ENCODE data around the gene CDH19.

Gene CDH19

DNA sequence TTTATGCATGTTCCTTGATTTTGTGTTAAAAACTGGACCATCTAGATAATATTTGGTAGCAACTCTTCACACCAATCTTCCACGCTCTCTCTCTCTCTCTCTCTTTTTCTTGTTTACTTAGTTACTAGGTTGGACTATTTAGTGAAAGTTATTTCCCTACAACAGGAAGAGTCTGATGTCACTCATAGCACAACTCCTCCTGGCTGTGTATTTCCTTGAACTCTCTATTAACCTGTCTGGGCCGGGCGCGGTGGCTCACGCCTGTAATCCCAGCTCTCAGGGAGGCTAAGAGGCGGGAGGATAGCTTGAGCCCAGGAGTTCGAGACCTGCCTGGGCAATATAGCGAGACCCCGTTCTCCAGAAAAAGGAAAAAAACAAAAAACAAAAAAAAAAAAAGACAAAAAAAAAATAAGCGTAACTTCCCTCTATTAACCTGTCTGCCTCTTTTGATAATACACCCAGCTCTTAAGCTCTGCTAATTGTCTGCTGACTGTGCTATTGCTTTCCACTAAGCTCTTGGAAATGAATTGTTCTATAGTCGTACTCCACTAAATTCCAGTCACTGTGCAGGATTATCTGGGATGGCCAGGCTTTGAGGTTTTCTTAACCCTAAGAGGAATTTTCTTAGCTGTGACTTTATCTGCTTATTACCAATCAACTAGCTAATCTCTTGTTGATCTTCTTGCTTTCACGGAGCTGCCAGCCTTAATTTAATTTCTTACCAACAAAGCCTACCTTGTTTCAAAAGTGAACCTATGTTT lies 18.1 kb upstream of the CDH19 start:
- Histone ChIP-seq H3K27me3 (ENCODE audit: low read depth, low read length) (no peaks in the 10 kb centered on the region), H3K36me3 (ENCODE audit: control insufficient read depth in 1 of 2, insufficient read depth in 2 of 2, low read length in 2 of 2) (no peaks in the 10 kb centered on the region), H3K4me3 (ENCODE audit: low read depth in 1 of 2, low read length in 2 of 2) (no peak overlapping the region), H3K27ac (ENCODE audit: low read length) (no peak overlapping the region), H3K4me1 (ENCODE audit: control insufficient read depth in 1 of 2, insufficient read depth in 2 of 2, low read length in 2 of 2) (no peaks in the 10 kb centered on the region), H3K9me3 (ENCODE audit: control insufficient read depth in 1 of 2, low read length in 2 of 2) (no peaks in the 10 kb centered on the region)

DNA sequence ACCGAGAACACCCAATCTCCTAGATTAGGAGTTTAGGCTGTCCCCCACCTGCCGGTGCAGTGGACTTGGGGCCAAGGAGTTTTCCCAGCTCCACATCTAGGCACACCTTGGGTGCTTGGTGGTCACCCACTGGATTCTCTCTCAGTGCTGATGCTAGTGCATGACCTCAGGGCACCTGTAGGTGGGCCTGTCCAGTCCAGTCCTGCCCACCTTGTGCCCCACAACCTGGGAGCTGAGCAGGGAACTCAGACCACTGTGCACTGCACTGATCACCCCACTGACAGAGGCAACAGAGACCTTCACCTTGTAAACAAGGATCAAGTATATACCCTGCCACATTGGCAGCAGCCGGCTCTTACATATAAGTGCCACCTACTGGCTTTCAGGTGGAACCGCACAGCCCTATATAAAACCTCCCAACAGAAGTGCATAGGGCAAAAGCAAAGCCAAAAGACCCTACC lies 12.7 kb upstream of the CDH19 start:
- no peaks in the 10 kb centered on the region for H3K27me3 ChIP-seq (ENCODE audit: low read depth, low read length)
- H3K4me1 ChIP-seq (ENCODE audit: control insufficient read depth in 1 of 2, insufficient read depth in 2 of 2, low read length in 2 of 2), result no peaks in the 10 kb centered on the region
- H3K36me3 ChIP-seq (ENCODE audit: control insufficient read depth in 1 of 2, insufficient read depth in 2 of 2, low read length in 2 of 2), result no peaks in the 10 kb centered on the region
- H3K9me3 ChIP-seq (ENCODE audit: control insufficient read depth in 1 of 2, low read length in 2 of 2), result no peaks in the 10 kb centered on the region
- H3K4me3 ChIP-seq (ENCODE audit: low read depth in 1 of 2, low read length in 2 of 2), result no peak overlapping the region
- H3K27ac ChIP-seq (ENCODE audit: low read length), result no peak overlapping the region

DNA sequence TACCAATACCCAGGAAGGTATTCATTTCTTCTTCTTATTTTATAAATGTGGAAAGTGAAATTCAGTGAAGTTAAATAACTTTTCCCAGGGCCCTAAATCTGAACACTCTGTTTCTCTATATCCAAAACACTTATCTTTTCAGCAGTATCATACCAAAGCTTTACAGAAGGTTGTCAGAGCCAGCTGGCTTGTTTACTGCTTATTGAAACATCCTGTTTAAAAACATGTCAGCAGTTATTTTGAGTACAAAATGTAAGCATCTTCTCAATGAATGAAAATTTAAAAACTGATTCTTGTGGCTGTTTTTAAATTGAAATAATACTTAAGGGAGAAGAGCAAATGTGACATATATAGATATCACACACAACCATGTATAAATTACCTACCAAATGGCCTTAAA lies 11.3 kb upstream of the CDH19 start:
- Histone ChIP-seq H3K36me3 (ENCODE audit: control insufficient read depth in 1 of 2, insufficient read depth in 2 of 2, low read length in 2 of 2) (no peaks in the 10 kb centered on the region), H3K4me1 (ENCODE audit: control insufficient read depth in 1 of 2, insufficient read depth in 2 of 2, low read length in 2 of 2) (no peaks in the 10 kb centered on the region), H3K27ac (ENCODE audit: low read length) (no peak overlapping the region), H3K4me3 (ENCODE audit: low read depth in 1 of 2, low read length in 2 of 2) (no peak overlapping the region), H3K9me3 (ENCODE audit: control insufficient read depth in 1 of 2, low read length in 2 of 2) (no peaks in the 10 kb centered on the region), H3K27me3 (ENCODE audit: low read depth, low read length) (no peaks in the 10 kb centered on the region)

DNA sequence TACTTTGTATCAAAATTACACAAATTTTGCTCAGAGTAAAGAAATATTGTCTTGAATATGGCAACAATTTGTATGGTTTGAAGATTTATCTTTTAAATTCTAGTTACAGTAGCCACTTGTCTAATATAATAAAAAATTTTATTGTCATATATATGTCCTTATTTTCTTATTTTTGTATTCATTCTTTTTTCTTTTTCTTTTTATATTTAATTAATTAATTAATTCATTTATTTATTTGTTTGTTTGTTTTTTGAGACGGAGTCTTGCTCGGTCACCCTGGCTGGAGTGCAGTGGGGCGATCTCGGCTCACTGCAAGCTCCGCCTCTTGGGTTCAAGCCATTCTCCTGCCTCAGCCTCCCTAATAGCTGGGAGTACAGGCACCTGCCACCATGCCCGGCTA lies 3.7 kb upstream of the CDH19 start:
- Histone ChIP-seq H3K4me1 (ENCODE audit: control insufficient read depth in 1 of 2, insufficient read depth in 2 of 2, low read length in 2 of 2) (no peaks in the 10 kb centered on the region), H3K27ac (ENCODE audit: low read length) (no peak overlapping the region), H3K9me3 (ENCODE audit: control insufficient read depth in 1 of 2, low read length in 2 of 2) (no peaks in the 10 kb centered on the region), H3K4me3 (ENCODE audit: low read depth in 1 of 2, low read length in 2 of 2) (no peak overlapping the region), H3K36me3 (ENCODE audit: control insufficient read depth in 1 of 2, insufficient read depth in 2 of 2, low read length in 2 of 2) (no peaks in the 10 kb centered on the region), H3K27me3 (ENCODE audit: low read depth, low read length) (no peaks in the 10 kb centered on the region)

DNA sequence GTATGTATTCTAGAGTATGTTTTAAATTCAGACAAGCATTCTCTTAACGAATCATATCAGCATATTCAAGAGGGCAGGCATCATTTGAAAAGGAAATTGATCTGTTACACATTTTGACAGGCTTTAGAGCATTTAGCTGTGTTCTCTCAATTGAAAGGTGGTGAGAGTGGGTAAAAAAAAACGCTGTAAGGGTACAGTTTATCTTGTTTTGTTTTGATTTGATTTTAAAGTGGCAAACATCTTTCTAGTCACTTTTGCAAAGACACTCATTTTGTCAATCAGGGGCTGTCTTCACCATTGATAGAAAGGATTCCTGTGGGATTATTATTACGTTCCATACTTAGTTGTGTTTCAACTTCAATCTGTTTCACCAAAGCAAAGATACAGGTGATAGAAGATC lies 2.2 kb downstream of the CDH19 start:
- H3K4me1 ChIP-seq (ENCODE audit: control insufficient read depth in 1 of 2, insufficient read depth in 2 of 2, low read length in 2 of 2), result no peaks in the 10 kb centered on the region
- H3K27me3 ChIP-seq (ENCODE audit: low read depth, low read length), result no peaks in the 10 kb centered on the region
- H3K4me3 ChIP-seq (ENCODE audit: low read depth in 1 of 2, low read length in 2 of 2), result no peak overlapping the region
- no peak overlapping the region for H3K27ac ChIP-seq (ENCODE audit: low read length)
- H3K36me3 ChIP-seq (ENCODE audit: control insufficient read depth in 1 of 2, insufficient read depth in 2 of 2, low read length in 2 of 2), result no peaks in the 10 kb centered on the region
- H3K9me3 ChIP-seq (ENCODE audit: control insufficient read depth in 1 of 2, low read length in 2 of 2), result no peaks in the 10 kb centered on the region

DNA sequence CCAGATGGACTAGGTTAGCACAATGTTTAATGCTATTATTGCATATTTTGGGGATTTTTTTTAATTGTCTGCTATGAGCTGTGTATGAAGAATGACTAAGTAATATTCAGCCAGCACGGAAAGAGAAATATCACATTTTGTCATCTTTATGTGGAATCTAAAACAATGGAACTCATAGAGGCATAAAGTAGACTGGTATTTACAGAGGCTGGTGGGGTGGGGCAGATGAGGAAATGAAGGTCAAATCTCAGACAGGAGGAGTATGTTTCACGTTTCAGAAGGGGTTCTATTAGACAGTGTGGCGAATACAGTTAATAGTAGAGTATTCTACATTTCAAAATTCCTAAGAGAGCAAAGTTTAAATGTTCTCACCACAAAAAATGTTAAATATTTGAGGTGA lies 4.7 kb downstream of the CDH19 start:
- no peak overlapping the region for H3K27ac ChIP-seq (ENCODE audit: low read length)
- no peaks in the 10 kb centered on the region for H3K36me3 ChIP-seq (ENCODE audit: control insufficient read depth in 1 of 2, insufficient read depth in 2 of 2, low read length in 2 of 2)
- H3K9me3 ChIP-seq (ENCODE audit: control insufficient read depth in 1 of 2, low read length in 2 of 2), result no peaks in the 10 kb centered on the region
- H3K4me1 ChIP-seq (ENCODE audit: control insufficient read depth in 1 of 2, insufficient read depth in 2 of 2, low read length in 2 of 2), result no peaks in the 10 kb centered on the region
- peak overlapping the region in 1 of 2 donors; percentile 17 for H3K4me3 ChIP-seq (ENCODE audit: low read depth in 1 of 2, low read length in 2 of 2)
- H3K27me3 ChIP-seq (ENCODE audit: low read depth, low read length), result no peaks in the 10 kb centered on the region

DNA sequence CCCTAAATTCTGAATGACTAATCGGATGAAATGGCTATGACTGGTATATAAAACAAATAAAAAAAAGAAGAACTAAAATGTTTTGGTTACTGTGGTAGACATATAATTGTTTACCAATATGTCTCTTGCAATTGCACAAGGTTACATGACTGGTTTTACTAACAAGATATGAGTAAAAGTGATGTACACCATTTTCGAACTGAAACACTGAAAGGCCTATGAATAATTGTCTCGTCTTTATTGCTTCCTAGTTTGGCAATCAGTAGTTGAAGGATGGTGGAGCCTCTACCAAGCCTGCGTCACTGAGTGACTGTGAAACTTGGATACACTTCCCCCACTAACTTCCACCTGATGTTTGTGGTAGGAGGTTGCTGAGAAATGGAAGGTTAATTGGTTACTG lies 16.5 kb downstream of the CDH19 start:
- no peak overlapping the region for H3K27ac ChIP-seq (ENCODE audit: low read length)
- no peaks in the 10 kb centered on the region for H3K4me1 ChIP-seq (ENCODE audit: control insufficient read depth in 1 of 2, insufficient read depth in 2 of 2, low read length in 2 of 2)
- no peaks in the 10 kb centered on the region for H3K9me3 ChIP-seq (ENCODE audit: control insufficient read depth in 1 of 2, low read length in 2 of 2)
- no peaks in the 10 kb centered on the region for H3K27me3 ChIP-seq (ENCODE audit: low read depth, low read length)
- H3K4me3 ChIP-seq (ENCODE audit: low read depth in 1 of 2, low read length in 2 of 2), result no peak overlapping the region
- H3K36me3 ChIP-seq (ENCODE audit: control insufficient read depth in 1 of 2, insufficient read depth in 2 of 2, low read length in 2 of 2), result no peaks in the 10 kb centered on the region

DNA sequence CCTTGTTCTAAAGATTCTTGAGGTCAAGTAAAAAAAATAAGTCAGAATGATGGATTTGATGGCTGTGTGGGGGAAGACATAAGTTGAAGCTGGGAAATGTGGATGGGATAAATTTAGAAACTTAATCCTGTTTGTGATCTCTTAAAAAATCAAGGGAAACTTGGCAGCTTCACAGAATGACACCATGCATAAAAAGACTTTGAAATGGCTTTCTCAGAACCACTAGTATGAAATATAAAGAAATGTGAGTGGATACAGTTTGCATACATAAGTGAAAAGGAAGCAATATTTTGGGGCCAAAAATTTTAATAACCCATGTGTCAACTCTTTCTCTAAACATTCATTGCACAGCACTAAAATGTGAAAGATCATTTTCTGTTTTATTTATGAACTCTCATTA lies 21.7 kb downstream of the CDH19 start:
- Histone ChIP-seq H3K4me3 (ENCODE audit: low read depth in 1 of 2, low read length in 2 of 2) (no peak overlapping the region), H3K27me3 (ENCODE audit: low read depth, low read length) (no peaks in the 10 kb centered on the region), H3K9me3 (ENCODE audit: control insufficient read depth in 1 of 2, low read length in 2 of 2) (no peaks in the 10 kb centered on the region), H3K36me3 (ENCODE audit: control insufficient read depth in 1 of 2, insufficient read depth in 2 of 2, low read length in 2 of 2) (no peaks in the 10 kb centered on the region), H3K27ac (ENCODE audit: low read length) (no peak overlapping the region), H3K4me1 (ENCODE audit: control insufficient read depth in 1 of 2, insufficient read depth in 2 of 2, low read length in 2 of 2) (no peaks in the 10 kb centered on the region)

DNA sequence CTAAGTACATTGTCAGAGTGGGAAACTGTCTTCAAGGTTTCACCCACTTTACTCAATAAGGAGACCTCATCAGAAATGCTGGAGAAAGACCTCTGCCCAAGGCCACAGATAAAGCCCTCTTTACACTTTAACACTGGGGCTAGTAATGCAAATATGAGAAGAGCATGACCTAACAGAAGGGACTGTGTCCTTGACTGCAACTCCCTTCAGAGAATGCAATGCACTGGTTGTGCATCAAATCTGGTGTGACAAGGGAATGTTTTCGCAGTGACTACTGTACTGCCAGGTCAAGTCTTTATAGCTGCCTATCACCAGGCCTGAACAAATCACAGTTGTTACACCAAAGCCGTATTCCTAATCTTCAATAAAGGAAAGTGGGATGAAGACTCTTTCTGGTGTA lies 28.6 kb downstream of the CDH19 start:
- no peak overlapping the region for H3K4me3 ChIP-seq (ENCODE audit: low read depth in 1 of 2, low read length in 2 of 2)
- no peaks in the 10 kb centered on the region for H3K9me3 ChIP-seq (ENCODE audit: control insufficient read depth in 1 of 2, low read length in 2 of 2)
- no peaks in the 10 kb centered on the region for H3K4me1 ChIP-seq (ENCODE audit: control insufficient read depth in 1 of 2, insufficient read depth in 2 of 2, low read length in 2 of 2)
- H3K27me3 ChIP-seq (ENCODE audit: low read depth, low read length), result no peaks in the 10 kb centered on the region
- no peaks in the 10 kb centered on the region for H3K36me3 ChIP-seq (ENCODE audit: control insufficient read depth in 1 of 2, insufficient read depth in 2 of 2, low read length in 2 of 2)
- no peak overlapping the region for H3K27ac ChIP-seq (ENCODE audit: low read length)

DNA sequence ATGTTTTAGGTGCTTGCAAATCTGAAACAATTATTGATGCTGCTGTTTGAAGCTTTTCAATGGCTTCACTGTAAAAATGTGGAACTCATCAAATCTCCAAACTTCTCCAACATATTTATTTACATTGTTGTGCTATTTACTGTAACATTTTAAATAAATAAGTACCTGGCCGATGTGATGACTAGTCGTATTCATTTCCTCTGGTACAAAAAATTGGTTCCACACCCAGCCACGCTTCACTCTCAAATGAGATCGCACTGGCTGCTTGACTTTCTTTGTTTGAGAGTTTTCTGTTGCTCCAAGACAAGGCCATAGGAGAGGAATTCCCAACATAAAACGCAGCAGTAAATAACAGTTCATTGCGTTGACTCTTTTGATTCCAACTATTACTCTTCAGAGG lies 32.0 kb downstream of the CDH19 start:
- Histone ChIP-seq H3K27me3 (ENCODE audit: low read depth, low read length) (no peaks in the 10 kb centered on the region), H3K36me3 (ENCODE audit: control insufficient read depth in 1 of 2, insufficient read depth in 2 of 2, low read length in 2 of 2) (no peaks in the 10 kb centered on the region), H3K9me3 (ENCODE audit: control insufficient read depth in 1 of 2, low read length in 2 of 2) (no peaks in the 10 kb centered on the region), H3K27ac (ENCODE audit: low read length) (no peak overlapping the region), H3K4me3 (ENCODE audit: low read depth in 1 of 2, low read length in 2 of 2) (no peak overlapping the region), H3K4me1 (ENCODE audit: control insufficient read depth in 1 of 2, insufficient read depth in 2 of 2, low read length in 2 of 2) (no peaks in the 10 kb centered on the region)

DNA sequence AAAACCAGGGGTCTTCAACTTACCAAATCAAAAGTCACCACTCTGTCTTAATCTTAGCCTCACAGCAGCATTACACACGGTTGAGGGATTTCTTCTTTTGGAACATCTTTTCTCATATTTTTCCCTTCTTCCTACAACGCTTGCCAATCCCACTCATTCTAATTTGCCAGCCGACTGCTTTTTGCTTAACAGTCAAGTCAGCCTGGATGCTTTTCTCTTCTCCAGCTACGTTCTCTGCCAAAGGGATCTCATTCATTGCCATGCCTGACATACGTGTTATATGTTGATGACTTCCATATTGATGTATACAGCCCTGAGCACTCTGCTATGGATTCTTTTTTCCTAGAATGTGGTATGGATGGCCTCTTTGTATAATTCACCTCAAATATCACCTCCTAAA lies 37.3 kb downstream of the CDH19 start:
- Histone ChIP-seq H3K27ac (ENCODE audit: low read length) (no peak overlapping the region), H3K9me3 (ENCODE audit: control insufficient read depth in 1 of 2, low read length in 2 of 2) (no peaks in the 10 kb centered on the region), H3K4me3 (ENCODE audit: low read depth in 1 of 2, low read length in 2 of 2) (no peak overlapping the region), H3K36me3 (ENCODE audit: control insufficient read depth in 1 of 2, insufficient read depth in 2 of 2, low read length in 2 of 2) (no peaks in the 10 kb centered on the region), H3K27me3 (ENCODE audit: low read depth, low read length) (no peaks in the 10 kb centered on the region), H3K4me1 (ENCODE audit: control insufficient read depth in 1 of 2, insufficient read depth in 2 of 2, low read length in 2 of 2) (no peaks in the 10 kb centered on the region)

DNA sequence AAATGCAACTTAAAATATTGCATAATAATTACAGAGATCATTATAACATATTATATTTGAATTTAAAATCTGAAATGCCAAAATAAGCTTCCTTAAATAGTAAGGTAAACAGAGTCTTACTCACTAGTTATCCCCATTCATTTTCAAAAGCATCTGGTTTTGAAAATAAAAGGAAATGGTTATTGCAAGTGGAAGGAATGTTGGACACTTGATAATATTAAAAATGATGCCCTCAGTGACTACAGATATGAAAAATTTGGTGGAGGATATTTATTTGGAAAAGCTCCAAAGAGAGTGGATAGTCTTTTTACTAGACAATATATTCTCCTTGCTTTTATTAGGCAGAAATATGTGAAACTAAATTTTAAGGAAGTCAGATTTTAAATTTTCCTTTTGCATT lies 39.7 kb downstream of the CDH19 start:
- no peak overlapping the region for H3K27ac ChIP-seq (ENCODE audit: low read length)

More for the DNA sequence above, 39.7 kb downstream of the CDH19 start:
- Histone ChIP-seq H3K4me3 (ENCODE audit: low read depth in 1 of 2, low read length in 2 of 2) (no peak overlapping the region), H3K9me3 (ENCODE audit: control insufficient read depth in 1 of 2, low read length in 2 of 2) (no peaks in the 10 kb centered on the region), H3K4me1 (ENCODE audit: control insufficient read depth in 1 of 2, insufficient read depth in 2 of 2, low read length in 2 of 2) (no peaks in the 10 kb centered on the region), H3K36me3 (ENCODE audit: control insufficient read depth in 1 of 2, insufficient read depth in 2 of 2, low read length in 2 of 2) (no peaks in the 10 kb centered on the region), H3K27me3 (ENCODE audit: low read depth, low read length) (no peaks in the 10 kb centered on the region)

All from muscle layer of duodenum (tissue), 2 donors.